ENCODE measurements around the gene MMP10.

Gene MMP10

GRCh38 chr11:102780491-102780918 lies at the start of gene MMP10:
TSS of gene MMP10 (minus strand) at chr11:102780628. CDS start at chr11:102780591, 37 bp downstream.
- DNase-seq = no peak

GRCh38 chr11:102829316-102830000 lies 49.0 kb upstream of the MMP10 start:
- DNase-seq = no peak

- no peak for DNase-seq
Measured at GRCh38 chr11:102824556-102824955, 44.1 kb upstream of the MMP10 start.

GRCh38 chr11:102819491-102819890 lies 39.1 kb upstream of the MMP10 start:
- DNase-seq = no peak

GRCh38 chr11:102813484-102813883 lies 33.1 kb upstream of the MMP10 start:
- DNase-seq = no peak

DNA sequence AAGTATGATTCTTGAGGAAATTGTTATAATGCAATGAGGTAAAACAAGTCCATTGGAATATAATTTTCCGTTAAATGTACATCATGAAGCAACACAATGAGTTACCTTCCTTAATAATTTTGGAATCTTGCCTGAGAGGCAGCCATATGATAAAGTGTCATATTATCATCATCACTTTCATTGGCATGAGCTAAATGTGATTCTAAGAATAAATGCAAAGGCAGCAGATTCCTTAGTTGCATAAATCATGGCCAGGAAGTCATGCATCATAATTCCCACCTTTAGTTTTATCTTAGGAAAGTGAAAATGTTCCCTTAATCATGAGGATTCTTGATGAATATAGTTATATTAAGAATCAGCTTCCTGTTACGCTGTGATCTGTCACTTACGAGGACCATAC lies 31.8 kb upstream of the MMP10 start:
- no peak for DNase-seq

- no peak for DNase-seq
Measured at GRCh38 chr11:102810950-102811660, 30.7 kb upstream of the MMP10 start.

DNA sequence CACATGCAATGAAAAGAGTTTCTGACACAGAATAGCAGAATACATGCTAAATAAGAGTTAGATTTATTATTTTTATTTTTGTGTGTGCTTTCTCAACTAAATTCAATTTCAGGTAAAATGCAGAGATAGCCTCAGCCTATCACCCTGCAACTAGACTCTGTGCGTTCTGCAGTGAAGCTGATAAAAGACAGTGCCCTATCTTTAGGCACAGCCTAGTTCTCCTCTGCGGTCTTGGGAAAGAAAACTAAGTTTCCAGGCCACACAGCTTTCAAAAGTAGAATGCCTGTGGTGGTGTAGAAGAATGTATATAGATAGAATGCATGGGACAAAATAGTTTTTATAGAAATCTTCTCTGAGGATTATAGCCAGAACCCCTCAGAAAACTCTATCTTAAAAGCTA lies 29.5 kb upstream of the MMP10 start:
- DNase-seq = no peak

GRCh38 chr11:102807921-102808320 lies 27.5 kb upstream of the MMP10 start:
- no peak for DNase-seq

DNA sequence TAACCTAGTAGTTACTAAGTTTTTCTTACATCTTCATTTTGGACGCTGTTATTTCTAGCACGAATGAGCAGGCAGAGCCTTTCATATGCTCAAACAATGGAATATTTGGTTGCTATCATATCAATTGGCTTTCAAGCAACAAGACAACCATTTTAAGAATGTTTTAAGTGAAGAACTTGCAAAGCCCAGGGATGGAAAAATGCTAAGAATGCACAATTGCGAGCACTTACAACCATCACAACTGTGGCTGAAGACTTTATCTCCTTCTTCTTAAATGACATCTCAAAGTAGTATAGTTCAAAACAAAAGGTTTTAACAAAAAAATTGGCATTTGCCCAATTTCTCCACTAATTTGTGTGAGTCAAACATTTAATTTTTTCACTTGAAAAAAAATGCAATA lies 25.9 kb upstream of the MMP10 start:
- DNase-seq = no peak

- DNase-seq = no peak
Measured at GRCh38 chr11:102802341-102802740, 21.9 kb upstream of the MMP10 start.

- no peak for DNase-seq
Measured at GRCh38 chr11:102800767-102801166, 20.3 kb upstream of the MMP10 start.

DNA sequence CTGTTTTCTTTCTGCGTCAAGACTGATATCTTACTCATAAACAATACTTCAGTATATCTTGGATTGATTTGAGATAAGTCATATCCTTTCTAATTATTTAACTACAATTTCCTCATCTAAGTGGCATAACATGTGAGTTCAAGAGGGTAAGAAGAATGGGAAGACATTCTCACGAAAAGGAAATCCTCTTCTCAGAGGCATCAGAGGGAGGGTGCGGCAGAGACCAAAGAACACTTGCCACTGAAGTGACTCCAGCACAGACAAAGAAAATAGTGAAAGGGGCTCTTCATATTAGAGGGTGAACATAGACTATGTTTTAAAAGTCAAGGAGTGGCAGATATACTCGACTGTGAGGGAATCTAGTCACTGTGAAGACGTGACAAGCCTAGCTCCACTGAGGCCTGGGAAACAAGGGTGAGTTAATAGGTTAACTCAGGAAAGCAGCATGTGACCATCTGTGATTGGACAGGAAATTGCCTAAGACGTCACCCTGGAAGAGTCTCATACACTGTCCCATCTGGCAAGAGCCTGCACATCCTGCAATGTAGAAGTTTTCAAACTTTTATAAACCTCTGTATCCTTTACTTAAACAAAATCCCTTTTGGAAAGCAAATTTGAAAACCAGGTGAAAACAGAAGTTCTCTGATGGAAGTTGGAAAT lies 19.4 kb upstream of the MMP10 start:
- DNase-seq = no peak

GRCh38 chr11:102798012-102798746 lies 17.8 kb upstream of the MMP10 start, which contains the start of gene MMP1:
TSS of gene MMP1 (minus strand) at chr11:102798160. CDS start at chr11:102798092, 68 bp downstream.
- no peak for DNase-seq

GRCh38 chr11:102794382-102794781 lies 14.0 kb upstream of the MMP10 start:
- no peak for DNase-seq

- DNase-seq = no peak
Measured at GRCh38 chr11:102793677-102794290, 13.4 kb upstream of the MMP10 start.

DNA sequence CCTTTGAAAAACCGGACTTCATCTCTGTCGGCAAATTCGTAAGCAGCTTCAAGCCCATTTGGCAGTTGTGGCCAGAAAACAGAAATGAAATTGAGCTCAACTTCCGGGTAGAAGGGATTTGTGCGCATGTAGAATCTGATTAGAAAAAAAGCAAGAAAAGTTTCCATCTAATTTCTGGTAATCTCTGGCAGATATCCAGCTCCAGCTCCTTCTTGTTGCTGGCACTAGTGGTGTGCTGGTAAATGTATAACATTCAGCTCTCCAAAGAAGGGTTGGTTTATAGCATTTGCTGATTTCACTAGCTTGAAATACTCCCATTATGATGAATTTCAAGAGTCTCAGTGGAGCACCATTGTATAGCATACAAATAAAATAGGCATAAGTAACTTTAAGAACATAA lies 12.2 kb upstream of the MMP10 start:
- DNase-seq = no peak

GRCh38 chr11:102791271-102792036 lies 11.0 kb upstream of the MMP10 start:
- no peak for DNase-seq

- DNase-seq = no peak
Measured at GRCh38 chr11:102788334-102788995, 8.0 kb upstream of the MMP10 start.

DNA sequence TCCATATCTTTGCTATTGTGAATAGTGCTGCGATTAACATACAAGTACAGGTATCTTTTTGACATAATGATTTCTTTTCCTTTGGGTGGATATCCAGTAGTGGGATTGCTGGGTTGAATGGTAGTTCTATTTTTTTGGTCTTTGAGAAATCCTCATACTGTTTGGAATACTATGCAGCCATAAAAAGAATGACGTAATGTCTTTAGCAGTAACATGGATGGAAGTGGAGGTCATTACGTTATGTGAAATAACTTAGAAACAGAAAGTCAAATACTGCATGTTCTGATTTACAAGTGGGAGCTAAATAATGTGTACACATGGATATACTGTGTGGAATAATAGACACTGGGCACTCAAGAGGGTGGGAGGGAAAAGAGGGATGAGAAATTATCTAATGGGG lies 4.0 kb upstream of the MMP10 start:
- no peak for DNase-seq

DNA sequence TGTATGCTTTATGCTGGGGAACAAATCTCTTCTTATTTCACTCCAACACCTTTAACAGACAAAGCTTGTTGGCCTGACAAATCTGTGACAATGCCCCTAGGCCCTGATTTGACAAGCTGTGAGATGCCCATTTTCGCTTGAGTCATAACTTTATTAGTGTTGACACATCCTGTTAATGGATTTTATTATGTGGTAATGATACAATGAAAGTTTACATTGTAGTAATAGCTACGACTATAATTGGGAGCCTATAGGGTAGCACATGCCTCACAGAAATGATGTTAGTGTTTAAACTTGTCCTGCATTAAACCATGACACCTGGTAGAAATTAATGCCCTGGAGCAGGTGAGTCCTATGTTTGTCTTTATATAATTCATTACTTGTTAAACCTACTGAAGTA lies 3.3 kb upstream of the MMP10 start:
- DNase-seq = no peak
